ENCODE measurements around the gene CCDC88C. TPM values are rescaled to one million over a fixed set of nuclear protein-coding genes. Genes with fewer than 3 reads are reported as not detected.

CCDC88C gene
- total and polyA plus RNA-seq, 4 donors: 16.5 to 66.0 (median 32.1) TPM

DNA sequence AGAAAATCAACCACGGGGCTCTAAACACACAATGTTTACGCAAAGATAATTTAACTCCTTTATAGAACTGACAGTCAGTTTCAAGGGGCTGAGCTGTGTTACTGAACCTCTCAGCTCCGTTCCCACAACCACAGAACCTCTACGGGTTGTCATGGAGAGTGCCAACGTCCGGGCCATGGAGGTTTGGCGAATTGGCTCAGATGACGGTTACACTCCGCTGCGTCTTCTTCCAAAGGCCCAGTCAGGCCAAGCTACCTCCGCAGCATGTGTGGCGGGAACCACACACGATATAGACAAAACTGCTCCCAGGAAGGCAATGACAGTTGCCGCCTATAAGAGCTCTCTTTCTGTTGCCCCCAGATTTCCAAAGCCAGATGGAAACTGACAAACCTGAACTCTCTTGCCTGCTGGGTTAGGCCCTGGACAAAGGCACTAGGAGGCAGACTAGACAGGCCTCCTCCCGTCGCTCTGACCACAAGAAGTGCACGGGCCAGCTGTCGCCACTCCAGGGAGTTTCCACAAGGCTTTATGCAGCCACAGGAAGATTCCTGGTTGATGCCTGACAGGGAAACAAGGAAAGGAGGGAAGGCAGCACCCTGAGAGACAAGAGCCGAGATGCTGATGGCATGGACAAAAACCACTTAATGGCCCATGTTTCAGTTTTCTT lies 30.3 kb downstream of the CCDC88C start:
- ATAC-seq (ENCODE audit: insufficient read depth, low FRiP score) (no peak), DNase-seq (peak in 2 of 3 donors; percentile 49 to 58)
- H3K27me3 ChIP-seq (ENCODE audit: control insufficient read depth in 3 of 3, insufficient read depth in 3 of 3, low read length in 2 of 3): no peaks in the 10 kb centered on the region

DNA sequence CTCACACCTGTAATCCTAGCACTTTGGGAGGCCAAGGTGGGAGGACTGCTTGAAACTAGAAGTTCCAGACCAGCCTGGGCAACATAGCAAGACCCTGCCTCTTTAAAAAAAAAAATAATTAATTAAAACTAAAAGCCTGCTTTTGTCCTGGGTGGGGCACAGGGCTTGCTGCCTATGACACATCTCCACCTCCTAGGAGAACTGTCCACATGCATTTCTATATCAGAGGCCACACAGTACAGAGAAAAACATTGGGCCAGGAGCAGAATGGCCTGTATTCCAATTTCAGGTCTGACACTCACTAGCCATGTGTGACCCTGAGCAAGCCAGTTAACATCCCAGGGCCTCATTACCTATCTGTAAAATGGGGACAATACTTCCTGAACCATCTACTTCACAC lies 31.9 kb downstream of the CCDC88C start:
- Histone ChIP-seq H3K9me3 (ENCODE audit: control insufficient read depth in 4 of 4, insufficient read depth in 3 of 4, low read length in 3 of 4) (no peaks in the 10 kb centered on the region), H3K27me3 (ENCODE audit: control insufficient read depth in 3 of 3, insufficient read depth in 3 of 3, low read length in 2 of 3) (no peaks in the 10 kb centered on the region), H3K4me3 (no peak overlapping the region), H3K27ac (ENCODE audit: low read depth in 1 of 2, low read length in 1 of 2) (no peak overlapping the region), H3K9ac (ENCODE audit: insufficient read depth in 1 of 2, low read length in 2 of 2) (no peak overlapping the region), H3K36me3 (ENCODE audit: control insufficient read depth in 4 of 4, insufficient read depth in 4 of 4, low read length in 4 of 4) (no peaks in the 10 kb centered on the region), H3K4me1 (ENCODE audit: control insufficient read depth in 5 of 5, insufficient read depth in 5 of 5, low read length in 5 of 5) (peaks cover 0 to 23% (median 8%) of the 10 kb centered on the region in 5 donors)
- ATAC-seq (ENCODE audit: insufficient read depth, low FRiP score) (no peak), DNase-seq (no peak)
- TF ChIP-seq, protein P1, sequence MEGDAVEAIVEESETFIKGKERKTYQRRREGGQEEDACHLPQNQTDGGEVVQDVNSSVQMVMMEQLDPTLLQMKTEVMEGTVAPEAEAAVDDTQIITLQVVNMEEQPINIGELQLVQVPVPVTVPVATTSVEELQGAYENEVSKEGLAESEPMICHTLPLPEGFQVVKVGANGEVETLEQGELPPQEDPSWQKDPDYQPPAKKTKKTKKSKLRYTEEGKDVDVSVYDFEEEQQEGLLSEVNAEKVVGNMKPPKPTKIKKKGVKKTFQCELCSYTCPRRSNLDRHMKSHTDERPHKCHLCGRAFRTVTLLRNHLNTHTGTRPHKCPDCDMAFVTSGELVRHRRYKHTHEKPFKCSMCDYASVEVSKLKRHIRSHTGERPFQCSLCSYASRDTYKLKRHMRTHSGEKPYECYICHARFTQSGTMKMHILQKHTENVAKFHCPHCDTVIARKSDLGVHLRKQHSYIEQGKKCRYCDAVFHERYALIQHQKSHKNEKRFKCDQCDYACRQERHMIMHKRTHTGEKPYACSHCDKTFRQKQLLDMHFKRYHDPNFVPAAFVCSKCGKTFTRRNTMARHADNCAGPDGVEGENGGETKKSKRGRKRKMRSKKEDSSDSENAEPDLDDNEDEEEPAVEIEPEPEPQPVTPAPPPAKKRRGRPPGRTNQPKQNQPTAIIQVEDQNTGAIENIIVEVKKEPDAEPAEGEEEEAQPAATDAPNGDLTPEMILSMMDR (IDR thresholded peaks at IDR 0.05; ENCODE audit: control extremely low read depth, extremely low read depth): no peak

More for the DNA sequence above, 30.3 kb downstream of the CCDC88C start:
- Histone ChIP-seq H3K36me3 (ENCODE audit: control insufficient read depth in 4 of 4, insufficient read depth in 4 of 4, low read length in 4 of 4) (no peaks in the 10 kb centered on the region), H3K4me1 (ENCODE audit: control insufficient read depth in 5 of 5, insufficient read depth in 5 of 5, low read length in 5 of 5) (peaks cover 0 to 19% (median 7%) of the 10 kb centered on the region in 5 donors), H3K27ac (ENCODE audit: low read depth in 1 of 2, low read length in 1 of 2) (no peak overlapping the region), H3K9ac (ENCODE audit: insufficient read depth in 1 of 2, low read length in 2 of 2) (no peak overlapping the region), H3K9me3 (ENCODE audit: control insufficient read depth in 4 of 4, insufficient read depth in 3 of 4, low read length in 3 of 4) (no peaks in the 10 kb centered on the region), H3K4me3 (no peak overlapping the region)
- 72 to 76% methylated on average over 19 of the region's 19 CpGs for WGBS, 2 donors
- TF ChIP-seq, protein P1 (IDR thresholded peaks at IDR 0.05; ENCODE audit: control extremely low read depth, extremely low read depth): no peak

DNA sequence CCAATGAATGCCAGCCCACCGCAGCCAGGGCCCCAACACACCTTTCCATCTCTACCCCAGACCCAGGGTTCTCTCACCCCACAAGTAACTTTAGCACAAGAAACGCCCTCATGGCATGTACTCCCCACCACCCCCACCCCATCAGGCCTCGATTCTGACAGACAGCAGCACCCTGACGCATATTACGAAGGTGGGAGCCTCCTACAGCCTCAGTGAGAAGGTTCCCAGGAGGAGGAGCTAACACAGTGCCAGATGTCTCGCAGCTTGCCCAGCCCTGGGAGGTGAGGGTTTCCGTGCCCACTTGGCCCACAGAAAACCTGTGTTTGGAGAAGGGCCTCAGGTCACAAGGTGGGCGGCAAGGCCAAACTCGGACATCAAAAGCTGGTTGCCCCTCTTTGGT lies 32.4 kb downstream of the CCDC88C start:
- Histone ChIP-seq H3K27me3 (ENCODE audit: control insufficient read depth in 3 of 3, insufficient read depth in 3 of 3, low read length in 2 of 3) (no peaks in the 10 kb centered on the region), H3K36me3 (ENCODE audit: control insufficient read depth in 4 of 4, insufficient read depth in 4 of 4, low read length in 4 of 4) (no peaks in the 10 kb centered on the region), H3K27ac (ENCODE audit: low read depth in 1 of 2, low read length in 1 of 2) (no peak overlapping the region), H3K4me1 (ENCODE audit: control insufficient read depth in 5 of 5, insufficient read depth in 5 of 5, low read length in 5 of 5) (peaks cover 0 to 27% (median 12%) of the 10 kb centered on the region in 5 donors), H3K9me3 (ENCODE audit: control insufficient read depth in 4 of 4, insufficient read depth in 3 of 4, low read length in 3 of 4) (no peaks in the 10 kb centered on the region), H3K4me3 (no peak overlapping the region), H3K9ac (ENCODE audit: insufficient read depth in 1 of 2, low read length in 2 of 2) (no peak overlapping the region)
- ATAC-seq (ENCODE audit: insufficient read depth, low FRiP score) (no peak), DNase-seq (no peak)
- 97% methylated on average over 9 of the region's 9 CpGs for WGBS, 2 donors
- TF ChIP-seq, protein P1 (IDR thresholded peaks at IDR 0.05; ENCODE audit: control extremely low read depth, extremely low read depth): no peak

DNA sequence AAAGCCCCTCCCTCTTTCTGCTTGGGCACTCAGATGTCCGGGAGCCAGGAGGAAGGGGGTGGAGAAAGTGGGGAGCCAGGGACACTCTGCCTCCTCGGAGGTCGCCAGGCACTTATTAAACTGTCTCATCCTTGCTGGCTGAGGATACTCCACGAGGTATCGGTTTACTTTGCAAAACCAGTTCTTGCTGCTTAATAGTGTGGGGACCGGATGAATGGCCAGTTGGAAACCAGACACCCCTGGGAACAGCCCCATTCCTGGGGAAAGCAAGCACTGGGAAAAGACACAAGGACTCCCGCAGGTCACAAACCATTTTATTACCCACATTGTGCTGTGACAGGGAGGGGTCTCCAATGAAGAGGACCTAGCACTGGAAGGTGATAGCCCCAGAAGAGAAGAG lies 34.2 kb downstream of the CCDC88C start:
- no peak overlapping the region for H3K27ac ChIP-seq (ENCODE audit: low read depth in 1 of 2, low read length in 1 of 2)
- H3K36me3 ChIP-seq (ENCODE audit: control insufficient read depth in 4 of 4, insufficient read depth in 4 of 4, low read length in 4 of 4): no peaks in the 10 kb centered on the region

More for the DNA sequence above, 34.2 kb downstream of the CCDC88C start:
- H3K9ac ChIP-seq (ENCODE audit: insufficient read depth in 1 of 2, low read length in 2 of 2): no peak overlapping the region
- H3K9me3 ChIP-seq (ENCODE audit: control insufficient read depth in 4 of 4, insufficient read depth in 3 of 4, low read length in 3 of 4): no peaks in the 10 kb centered on the region
- no peak overlapping the region for H3K4me3 ChIP-seq
- ATAC-seq (ENCODE audit: insufficient read depth, low FRiP score) (no peak), DNase-seq (peak in 2 of 3 donors; percentile 39 to 61)
- WGBS, 2 donors: 61 to 67% methylated on average over 6 to 7 of the region's 7 CpGs
- TF ChIP-seq, protein P1 (IDR thresholded peaks at IDR 0.05; ENCODE audit: control extremely low read depth, extremely low read depth): no peak
- no peaks in the 10 kb centered on the region for H3K27me3 ChIP-seq (ENCODE audit: control insufficient read depth in 3 of 3, insufficient read depth in 3 of 3, low read length in 2 of 3)
- peaks cover 0 to 43% (median 20%) of the 10 kb centered on the region in 5 donors for H3K4me1 ChIP-seq (ENCODE audit: control insufficient read depth in 5 of 5, insufficient read depth in 5 of 5, low read length in 5 of 5)

All from lung (tissue), 12 donors.